Measurements from ENCODE around the gene SAFB2. TPM values are rescaled to one million over a fixed set of nuclear protein-coding genes. Genes with fewer than 3 reads are reported as not detected.

The SAFB2 gene
- polyA plus RNA-seq, 1 donor from 2014 or later, result 40.1 TPM

- H3K9me3 ChIP-seq (ENCODE audit: low read length), result no peaks in the 10 kb centered on the region
- H2AFZ ChIP-seq (ENCODE audit: low read depth, low read length), result no peak overlapping the region
- no peaks in the 10 kb centered on the region for H3F3A ChIP-seq (ENCODE audit: insufficient read depth, low read length, poor library complexity, severe bottlenecking)
- TF ChIP-seq EZH2 (IDR thresholded peaks at IDR 0.05; ENCODE audit: borderline replicate concordance, insufficient read depth, low read length, poor library complexity, severe bottlenecking) (no peak), POLR2AphosphoS5 (IDR thresholded peaks at IDR 0.05) (no peak), EP300 (conservative IDR thresholded peaks at IDR 0.05; ENCODE audit: poor library complexity, severe bottlenecking) (no peak), TAF1 (IDR thresholded peaks at IDR 0.05; ENCODE audit: low read depth) (no peak)
- H3K9ac ChIP-seq (ENCODE audit: low read length), result no peak overlapping the region
- H3K4me3 ChIP-seq (ENCODE audit: low read length), result no peak overlapping the region
- no peak overlapping the region for H3K27ac ChIP-seq (ENCODE audit: low read length)
- H3K79me2 ChIP-seq (replicated peaks; ENCODE audit: insufficient read depth, low read length), result no peaks in the 10 kb centered on the region
- H3K9me2 ChIP-seq (ENCODE audit: insufficient read depth, low read length), result no peaks in the 10 kb centered on the region
- no peak overlapping the region for H3K4me2 ChIP-seq (ENCODE audit: low read length)
- peaks cover 10% of the 10 kb centered on the region for H3K36me3 ChIP-seq (ENCODE audit: insufficient read depth, low read length)
- no peaks in the 10 kb centered on the region for H4K20me1 ChIP-seq (ENCODE audit: insufficient read depth)
- no peaks in the 10 kb centered on the region for H3K27me3 ChIP-seq (ENCODE audit: insufficient read depth, low read depth, low read length)
Observed at GRCh38 chr19:5666921-5667610, 44.5 kb upstream of the SAFB2 start.

- H3K36me3 ChIP-seq (ENCODE audit: insufficient read depth, low read length), result peaks cover 10% of the 10 kb centered on the region
Observed at GRCh38 chr19:5665781-5666513, 43.4 kb upstream of the SAFB2 start.

More at GRCh38 chr19:5665781-5666513, 43.4 kb upstream of the SAFB2 start:
- no peaks in the 10 kb centered on the region for H4K20me1 ChIP-seq (ENCODE audit: insufficient read depth)
- H2AFZ ChIP-seq (ENCODE audit: low read depth, low read length), result no peak overlapping the region
- H3F3A ChIP-seq (ENCODE audit: insufficient read depth, low read length, poor library complexity, severe bottlenecking), result no peaks in the 10 kb centered on the region
- no peaks in the 10 kb centered on the region for H3K27me3 ChIP-seq (ENCODE audit: insufficient read depth, low read depth, low read length)
- H3K27ac ChIP-seq (ENCODE audit: low read length), result no peak overlapping the region
- H3K9ac ChIP-seq (ENCODE audit: low read length), result no peak overlapping the region
- H3K9me2 ChIP-seq (ENCODE audit: insufficient read depth, low read length), result no peaks in the 10 kb centered on the region
- H3K9me3 ChIP-seq (ENCODE audit: low read length), result no peaks in the 10 kb centered on the region
- TF ChIP-seq TAF1 (IDR thresholded peaks at IDR 0.05; ENCODE audit: low read depth) (no peak), REST (IDR thresholded peaks at IDR 0.05; ENCODE audit: borderline replicate concordance) (no peak), POLR2AphosphoS5 (IDR thresholded peaks at IDR 0.05) (no peak), MXI1 (conservative IDR thresholded peaks at IDR 0.05; ENCODE audit: poor library complexity, severe bottlenecking) (no peak), SMC3 (conservative IDR thresholded peaks at IDR 0.05; ENCODE audit: poor library complexity) (no peak), EP300 (conservative IDR thresholded peaks at IDR 0.05; ENCODE audit: poor library complexity, severe bottlenecking) (no peak), EZH2 (IDR thresholded peaks at IDR 0.05; ENCODE audit: borderline replicate concordance, insufficient read depth, low read length, poor library complexity, severe bottlenecking) (no peak), CTCF (IDR thresholded peaks at IDR 0.05; ENCODE audit: poor library complexity, severe bottlenecking) (no peak), RAD21 (conservative IDR thresholded peaks at IDR 0.05) (no peak)
- H3K4me2 ChIP-seq (ENCODE audit: low read length), result no peak overlapping the region
- H3K4me3 ChIP-seq (ENCODE audit: low read length), result no peak overlapping the region
- no peaks in the 10 kb centered on the region for H3K79me2 ChIP-seq (replicated peaks; ENCODE audit: insufficient read depth, low read length)
